Activated T-helper 1 cell treated with anti-CD3 and anti-CD28 coated beads, Interleukin-2, amount 50 U/mL, for 16 hours (primary cell): Measurements from ENCODE around the gene GPC6.

Experiments
- DNase-seq, 2 donors: peaks; one replicate each; pipeline ENCODE4 v3.0.0-alpha.2; 2020; ENCODE audit warnings: low read depth in 1 of 2, low spot score in 1 of 2

Gene GPC6

DNA sequence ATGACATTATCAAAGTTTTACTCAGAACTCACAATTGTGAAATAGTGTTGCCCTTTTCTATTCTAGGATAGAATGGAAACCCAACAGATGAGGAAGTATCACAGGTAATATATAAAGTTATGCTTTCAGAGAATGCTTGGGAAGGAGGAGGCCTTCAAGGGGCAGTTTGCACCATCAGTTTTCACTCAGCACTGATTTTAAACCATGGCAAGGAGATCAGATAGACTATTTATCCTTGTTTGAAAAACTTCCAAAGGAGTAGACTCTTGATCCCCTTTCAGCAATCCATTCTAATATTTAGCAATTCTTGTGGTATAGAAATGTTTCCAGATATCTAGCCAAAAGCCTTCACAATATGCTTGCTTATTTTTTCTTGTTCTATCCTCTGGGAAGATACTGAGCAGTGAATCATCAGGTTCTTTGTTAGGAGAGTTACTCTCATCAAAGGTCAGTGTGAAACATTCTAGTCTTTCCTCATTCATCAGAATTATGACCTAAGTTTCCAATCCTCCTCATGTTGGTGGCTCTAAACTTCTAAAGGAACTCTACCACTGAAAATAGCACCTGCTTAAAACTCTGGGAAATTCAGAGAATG is 3.8 kb downstream of the GPC6 start:
- DNase-seq = no peak

- DNase-seq = no peak
Observed at GRCh38 chr13:93231867-93232266, 5.3 kb downstream of the GPC6 start.

GRCh38 chr13:93233997-93234416 is 7.4 kb downstream of the GPC6 start:
- no peak for DNase-seq

DNA sequence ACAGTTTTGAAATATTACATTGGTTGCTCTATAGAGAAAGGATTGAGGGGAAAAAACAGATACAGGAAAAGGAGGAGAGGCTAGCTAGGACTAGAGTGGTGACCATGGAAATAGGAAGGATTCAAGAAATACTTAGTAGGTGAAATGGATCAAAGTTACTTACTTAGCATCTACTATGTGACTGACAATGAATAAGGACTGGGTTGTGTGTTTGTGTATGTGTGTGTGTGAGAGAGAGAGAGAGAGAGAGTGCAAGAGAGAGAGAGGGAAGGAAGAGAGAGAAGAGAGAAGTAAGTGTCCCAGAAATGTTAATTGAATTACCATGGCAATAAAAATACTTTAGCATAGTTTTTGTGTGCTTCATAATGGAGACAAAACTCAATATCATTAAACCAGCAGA is 7.9 kb downstream of the GPC6 start:
- DNase-seq = no peak

DNA sequence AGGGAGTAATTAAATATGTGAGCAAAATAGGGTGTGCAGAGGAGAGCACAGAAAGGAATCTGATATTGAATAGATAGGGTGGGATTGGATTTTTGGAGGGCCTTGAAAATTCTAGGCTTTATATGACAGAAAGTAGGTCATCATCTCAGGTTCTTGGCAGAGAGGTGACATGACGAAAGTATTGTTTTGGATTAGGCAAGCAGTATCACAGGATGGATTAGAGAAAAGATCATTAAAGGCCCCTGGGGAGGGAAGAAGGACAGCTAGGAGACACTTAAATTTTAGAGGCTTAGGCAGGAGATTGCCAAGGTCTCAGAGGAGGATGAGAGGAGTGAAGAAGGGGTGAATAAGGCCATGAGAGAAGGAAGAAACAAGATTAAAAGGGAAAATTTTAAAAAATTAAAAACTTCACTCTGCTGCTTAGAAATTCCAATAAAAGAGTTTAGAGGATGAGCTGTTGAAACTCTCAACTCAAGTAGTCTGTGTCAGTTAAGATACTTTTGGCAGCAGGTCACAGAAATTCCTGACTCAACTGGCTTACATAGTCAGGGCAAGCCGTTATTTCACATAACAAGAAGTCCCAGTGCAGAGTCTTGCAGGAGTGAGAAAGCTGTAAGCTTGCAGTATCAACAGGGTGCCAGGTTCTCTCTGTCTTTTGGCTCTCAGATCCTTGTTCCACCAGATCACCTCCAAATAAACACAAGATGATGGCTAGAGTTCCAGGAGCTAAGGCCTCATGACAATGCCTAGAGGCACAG is 8.8 kb downstream of the GPC6 start:
- DNase-seq = no peak

- DNase-seq = no peak
Observed at GRCh38 chr13:93238711-93239110, 12.1 kb downstream of the GPC6 start.

GRCh38 chr13:93243375-93244063 is 16.9 kb downstream of the GPC6 start:
- no peak for DNase-seq

DNA sequence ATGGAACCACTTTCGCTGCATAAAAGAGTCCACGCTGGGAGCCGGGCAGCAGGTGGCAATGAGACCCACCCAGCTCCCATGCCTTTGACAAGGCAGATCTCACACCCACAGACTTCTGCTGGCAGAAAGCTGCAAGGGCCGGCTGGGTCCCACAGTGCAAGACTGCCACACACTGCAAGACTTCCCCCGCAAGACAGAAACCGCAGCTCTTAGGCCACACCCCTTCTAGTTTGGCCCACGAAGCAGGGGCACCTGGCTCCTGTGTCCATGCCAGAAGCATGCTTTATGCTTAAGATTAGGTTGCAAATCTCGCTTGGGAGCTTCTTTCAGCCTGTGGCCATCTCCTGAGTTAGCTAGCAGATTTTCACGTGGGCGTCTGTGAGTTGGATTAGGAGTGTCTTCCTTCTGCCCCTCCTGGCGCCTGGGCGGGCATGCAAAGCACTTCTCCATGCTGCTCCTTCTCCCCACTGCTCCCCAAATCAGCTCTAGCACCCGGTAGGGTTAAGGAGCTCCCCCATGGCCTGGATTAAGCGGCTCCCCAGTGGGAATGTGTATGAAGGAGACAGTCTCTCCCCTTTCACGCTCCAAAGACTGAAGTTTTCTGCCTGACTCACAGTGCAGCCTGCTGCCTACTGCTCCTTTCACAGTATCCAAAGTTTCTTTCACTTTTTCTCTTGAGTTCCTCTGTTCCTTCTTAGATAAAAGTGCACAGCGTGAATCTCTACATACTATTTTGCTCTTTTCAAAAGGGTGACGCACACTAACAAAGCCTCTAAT is 17.7 kb downstream of the GPC6 start:
- no peak for DNase-seq

GRCh38 chr13:93244918-93245280 is 18.3 kb downstream of the GPC6 start:
- no peak for DNase-seq

DNA sequence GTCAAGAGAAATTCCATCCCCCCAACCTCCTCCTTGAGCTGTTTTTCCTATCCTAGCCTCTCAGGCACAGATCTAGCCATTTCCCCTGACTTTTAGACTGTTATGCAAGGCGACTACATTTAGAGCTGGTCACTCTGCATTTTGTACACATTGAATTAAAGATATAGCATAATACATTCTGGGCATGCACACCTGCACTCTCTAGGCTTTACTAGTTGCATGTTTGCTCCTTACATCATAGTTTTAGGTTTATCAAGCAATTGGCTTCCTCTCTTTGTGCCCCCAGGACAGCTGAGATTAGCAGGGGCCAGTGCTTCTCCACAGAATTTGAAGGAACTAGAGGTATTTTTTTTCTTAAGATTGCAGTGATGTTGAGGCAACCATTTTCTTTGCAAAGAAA is 19.5 kb downstream of the GPC6 start:
- no peak for DNase-seq

GRCh38 chr13:93248627-93249047 is 22.0 kb downstream of the GPC6 start:
- no peak for DNase-seq

- no peak for DNase-seq
Observed at GRCh38 chr13:93249364-93250306, 23.0 kb downstream of the GPC6 start.

- DNase-seq = no peak
Observed at GRCh38 chr13:93254775-93255174, 28.2 kb downstream of the GPC6 start.

GRCh38 chr13:93256998-93257397 is 30.4 kb downstream of the GPC6 start:
- DNase-seq = no peak

DNA sequence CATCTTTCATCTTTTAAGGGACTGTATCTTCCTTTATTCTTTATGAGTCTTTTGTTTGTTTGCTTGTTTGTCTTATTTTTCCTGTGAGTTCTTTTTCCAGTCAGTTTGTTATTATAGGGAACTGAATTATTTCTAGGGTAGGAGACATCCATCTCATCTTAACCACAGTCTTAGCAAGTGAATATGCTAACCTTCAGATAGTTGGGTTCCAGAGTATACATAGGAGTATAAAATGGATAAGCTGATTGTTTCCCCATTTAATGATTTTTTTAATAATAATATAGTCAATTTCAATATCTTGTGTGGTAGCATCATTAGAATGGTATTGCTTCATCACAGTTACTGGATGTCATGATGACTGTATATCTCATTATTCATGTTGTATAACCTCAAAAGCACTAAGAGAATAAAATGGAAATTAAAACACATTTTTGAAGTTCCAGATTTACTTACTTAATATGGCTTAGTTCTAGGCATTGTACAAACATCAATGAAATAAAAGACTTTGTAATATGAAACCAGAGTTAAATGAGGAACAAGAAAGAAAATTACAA is 33.0 kb downstream of the GPC6 start:
- no peak for DNase-seq

- no peak for DNase-seq
Observed at GRCh38 chr13:93260591-93260990, 34.0 kb downstream of the GPC6 start.

- no peak for DNase-seq
Observed at GRCh38 chr13:93262729-93263345, 36.2 kb downstream of the GPC6 start.

- no peak for DNase-seq
Observed at GRCh38 chr13:93264876-93265275, 38.3 kb downstream of the GPC6 start.

GRCh38 chr13:93265800-93266199 is 39.2 kb downstream of the GPC6 start:
- DNase-seq = no peak

DNA sequence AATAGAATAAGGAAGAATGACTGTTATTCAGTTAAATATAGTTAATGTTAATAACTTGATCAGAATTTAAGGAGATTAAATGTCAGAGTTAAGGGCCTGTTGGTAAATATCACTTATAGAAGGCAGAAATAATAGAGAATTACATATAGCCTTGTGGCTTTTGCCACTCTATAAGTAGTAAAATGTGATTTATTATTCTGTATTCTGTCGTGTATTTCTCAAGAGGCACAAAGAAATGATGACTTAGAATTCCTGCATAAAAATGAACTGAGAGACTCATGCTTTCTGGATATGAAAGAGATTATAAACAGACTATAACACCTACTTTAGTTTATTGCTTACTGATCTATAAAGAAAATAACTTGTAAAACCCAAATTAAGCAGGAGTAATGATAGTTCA is 40.1 kb downstream of the GPC6 start:
- no peak for DNase-seq
